Endothelial cell of umbilical vein (primary cell): ENCODE results near the gene GPRC5D. TPM values are rescaled to one million over a fixed set of nuclear protein-coding genes. Genes with fewer than 3 reads are reported as not detected.

ENCODE experiments used
- BruUV-seq: library from RNA; stranded (reverse); fragments of 400-500 nt; replicated peaks from 2 replicates; lab custom pipeline; 2021; lab: Mats Ljungman, UMichigan
- CTCF ChIA-PET: fragments of 300-600, 350-600 bp; sonication (Branson Sonifier 250); formaldehyde crosslinking; loops from one replicate; lab custom pipeline; 2021; ENCODE audit warnings: antibody characterized with exemption, inconsistent platforms; lab: Charles Lee
- POLR2A ChIA-PET: fragments of 300-600, 350-600 bp; sonication (Branson Sonifier 250); formaldehyde crosslinking; loops from one replicate; lab custom pipeline; 2021; ENCODE audit warnings: antibody characterized with exemption, inconsistent platforms; lab: Charles Lee
- DNase-seq: peaks from one replicate; pipeline ENCODE4 v3.0.0-alpha.2; 2011; ENCODE audit warnings: low read depth, low spot score
- FAIRE-seq: peaks from 2 replicates; lab custom pipeline; 2011; peaks lifted over from hg19 to GRCh38; lab: Jason Lieb, UNC
- H2AFZ ChIP-seq: 2 replicates; pipeline ENCODE4 v1.6.0; 2012; ENCODE audit warnings: low read depth, low read length, control low read depth, inconsistent platforms
- H3K27ac ChIP-seq: 2 replicates; pipeline ENCODE4 v1.5.1; 2011; ENCODE audit warnings: low read depth, mild to moderate bottlenecking, control low read depth, low read length, moderate library complexity; ENCODE audit not compliant: insufficient read depth
- H3K27me3 ChIP-seq, 2 experiments: 2 replicates each; pipeline versions ENCODE4 v1.6.0 to v1.6.1; 2011; ENCODE audit warnings: low read length in 2 of 2, mixed read lengths in 1 of 2; ENCODE audit not compliant: control insufficient read depth in 2 of 2, insufficient read depth in 2 of 2
- H3K36me3 ChIP-seq, 2 experiments: 2 replicates in 1 of 2; 3 replicates in 1 of 2; pipeline ENCODE4 v1.5.1; 2011; ENCODE audit warnings: low read length in 2 of 2, mild to moderate bottlenecking in 1 of 2, moderate library complexity in 1 of 2; ENCODE audit not compliant: control insufficient read depth in 2 of 2, insufficient read depth in 2 of 2; ENCODE audit errors: extremely low read depth in 1 of 2
- H3K4me1 ChIP-seq: 3 replicates; pipeline ENCODE4 v1.5.1; 2011; ENCODE audit warnings: mild to moderate bottlenecking, low read length; ENCODE audit not compliant: control insufficient read depth, insufficient read depth; ENCODE audit errors: extremely low read depth
- H3K4me2 ChIP-seq: 2 replicates; pipeline ENCODE4 v1.6.1; 2011; ENCODE audit warnings: low read length, control low read depth, mixed read lengths; ENCODE audit not compliant: insufficient read depth
- H3K4me3 ChIP-seq, 3 experiments: fragments of 200-600 bp in 1 of 3; sonication (generic), shearing (Covaris generic) in 1 of 3; replicated peaks in 1 of 3; 2 replicates each; pipeline ENCODE4 v1.5.1; 2011 to 2016; ENCODE audit warnings: control low read depth in 3 of 3, low read length in 3 of 3, mild to moderate bottlenecking in 2 of 3, inconsistent platforms in 1 of 3, low read depth in 1 of 3, moderate library complexity in 1 of 3; ENCODE audit not compliant: insufficient read depth in 1 of 3
- H3K79me2 ChIP-seq: 2 replicates; pipeline ENCODE4 v1.6.0; 2012; ENCODE audit warnings: low read length, inconsistent platforms; ENCODE audit not compliant: control insufficient read depth, insufficient read depth
- H3K9ac ChIP-seq: replicated peaks from 2 replicates; pipeline ENCODE3; 2011; ENCODE audit warnings: low read length, control low read depth; ENCODE audit not compliant: insufficient read depth; ENCODE audit errors: extremely low read depth
- H3K9me1 ChIP-seq: replicated peaks from 3 replicates; pipeline ENCODE4 v1.6.0; 2011; ENCODE audit warnings: mild to moderate bottlenecking, low read length; ENCODE audit not compliant: control insufficient read depth, insufficient read depth; ENCODE audit errors: extremely low read depth
- H3K9me3 ChIP-seq: replicated peaks from 2 replicates; pipeline ENCODE4 v1.5.1; 2012; ENCODE audit warnings: low read length, inconsistent platforms; ENCODE audit not compliant: control insufficient read depth, insufficient read depth
- H4K20me1 ChIP-seq: replicated peaks from 2 replicates; pipeline ENCODE3; 2011; ENCODE audit warnings: mild to moderate bottlenecking, low read length; ENCODE audit not compliant: control insufficient read depth, insufficient read depth; ENCODE audit errors: extremely low read depth
- EZH2 ChIP-seq: IDR thresholded peaks from 2 replicates; pipeline ENCODE4 v1.6.1; 2012; ENCODE audit warnings: borderline replicate concordance, low read depth, mild to moderate bottlenecking, moderate library complexity, low read length, inconsistent platforms; ENCODE audit not compliant: severe bottlenecking
- GATA2 ChIP-seq: IDR thresholded peaks from 2 replicates; pipeline ENCODE4 v1.7.0; 2011; ENCODE audit warnings: low read depth, mild to moderate bottlenecking, moderate library complexity, mixed read lengths, low read length; ENCODE audit not compliant: insufficient read length, insufficient read depth
- JUN ChIP-seq: IDR thresholded peaks from 2 replicates; pipeline ENCODE4 v1.6.1; 2011; ENCODE audit warnings: borderline replicate concordance, low read depth; ENCODE audit not compliant: insufficient read length, insufficient read depth
- MAX ChIP-seq: IDR thresholded peaks from 2 replicates; pipeline ENCODE4 v1.6.1; 2011; ENCODE audit not compliant: insufficient read depth, insufficient read length
- MYC ChIP-seq: IDR thresholded peaks from one replicate; pipeline ENCODE4 v1.6.1; 2011; ENCODE audit warnings: mild to moderate bottlenecking, low read depth, low read length
- POLR2A ChIP-seq: IDR thresholded peaks from 2 replicates; pipeline ENCODE4 v1.6.1; 2012; ENCODE audit warnings: low read depth, mild to moderate bottlenecking, control low read depth, low read length
- POLR2AphosphoS5 ChIP-seq: IDR thresholded peaks from 2 replicates; pipeline ENCODE4 v1.6.1; 2012; ENCODE audit warnings: low read depth, mild to moderate bottlenecking, control low read depth, low read length, moderate library complexity; ENCODE audit not compliant: insufficient read depth
- dilution Hi-C: fragments of 300-500 bp; cut with MboI; formaldehyde crosslinking; loops from one replicate; pipeline ENCODE4 v1.15.0; 2019; ENCODE audit warnings: low sequenced_read_pairs; ENCODE audit not compliant: extremely low pct_ligation_motif_present
- intact Hi-C: fragments of 100-400 bp; cut with micrococcal nuclease; formaldehyde crosslinking; loops from one replicate; pipeline ENCODE4 v1.10.0; 2022
- polyA plus RNA-seq, 4 experiments: library from polyadenylated mRNA; depleted of rRNA in 3 of 4; stranded (reverse) in 3 of 4; unstranded in 1 of 4; fragments of >200 nt; gene quantifications; 2 replicates each; pipeline versions ENCODE4 v1.2.1 to v1.2.3, GENCODE V29; 2011 to 2012; ENCODE audit warnings: missing spikeins in 1 of 4
- total RNA-seq: library from RNA; stranded (reverse); gene quantifications from 2 replicates; pipeline ENCODE4 v1.2.3, GENCODE V29; 2021

Gene GPRC5D
- total and polyA plus RNA-seq, 2 donors (not counting 3 experiments of a cell fraction or from before 2014, with no cell fraction given) = not detected

- CTCF ChIA-PET = no interaction called here
- intact Hi-C loops (no loop called here), dilution Hi-C loops (no loop called here)
- H2AFZ ChIP-seq = no peak overlapping the region
- no peaks in the 10 kb centered on the region for H3K79me2 ChIP-seq
- no peak for FAIRE-seq
- H3K4me3 ChIP-seq = no peak overlapping the region
- no peaks in the 10 kb centered on the region for H3K4me1 ChIP-seq
- no peaks in the 10 kb centered on the region for H3K9me3 ChIP-seq
- H3K36me3 ChIP-seq = no peaks in the 10 kb centered on the region
- H3K27ac ChIP-seq = no peak overlapping the region
- no peak overlapping the region for H3K9ac ChIP-seq
- TF ChIP-seq JUN = no peak
- TF ChIP-seq POLR2A = no peak
- TF ChIP-seq GATA2 = no peak
- no peak for TF ChIP-seq POLR2AphosphoS5
- TF ChIP-seq EZH2 = no peak
- TF ChIP-seq MAX = no peak
- no peaks in the 10 kb centered on the region for H3K27me3 ChIP-seq
- POLR2A ChIA-PET = no interaction called here
- no TSS peak for BruUV-seq
- no peaks in the 10 kb centered on the region for H3K9me1 ChIP-seq
- no peak for DNase-seq
- no peaks in the 10 kb centered on the region for H4K20me1 ChIP-seq
- no peak overlapping the region for H3K4me2 ChIP-seq
Measured at GRCh38 chr12:12934556-12934955, 17.4 kb downstream of the GPRC5D start.

- Histone ChIP-seq H3K27ac (no peak overlapping the region), H3K27me3 (no peaks in the 10 kb centered on the region), H3K4me3 (no peak overlapping the region), H3K4me2 (no peak overlapping the region), H3K9me3 (no peaks in the 10 kb centered on the region), H3K36me3 (no peaks in the 10 kb centered on the region), H4K20me1 (no peaks in the 10 kb centered on the region), H3K79me2 (no peaks in the 10 kb centered on the region), H3K4me1 (no peaks in the 10 kb centered on the region), H3K9ac (no peak overlapping the region), H2AFZ (no peak overlapping the region), H3K9me1 (no peaks in the 10 kb centered on the region)
- BruUV-seq = no TSS peak
- ChIA-PET CTCF (interaction anchor here (1.1 kb wide), 1 partner anchor 17 kb away, joined by 3 read pairs; no protein-coding TSS in a partner anchor), POLR2A (no interaction called here)
- intact Hi-C loops = no loop called here
- no peak for FAIRE-seq
- dilution Hi-C loops = no loop called here
- no peak for DNase-seq
- no peak for TF ChIP-seq MYC
- TF ChIP-seq EZH2 = no peak
- TF ChIP-seq MAX = no peak
- no peak for TF ChIP-seq JUN
Measured at GRCh38 chr12:12933742-12934141, 18.2 kb downstream of the GPRC5D start.
